GM12878 (cell line): ENCODE data around the gene CLCN7. TPM values are rescaled to one million over a fixed set of nuclear protein-coding genes. Genes with fewer than 3 reads are reported as not detected.
A peak's percentile ranks its signal among the peaks of the same experiment; 100 is the strongest.

ENCODE experiments used
- ATAC-seq: fragments of 200-7000 bp; cut with Tn5 transposase; 3 replicates; pipeline ENCODE4 v1.9.1; 2020; ENCODE audit warnings: mild to moderate bottlenecking, moderate library complexity
- BruUV-seq: library from RNA; stranded (reverse); fragments of 400-500 nt; replicated peaks from 2 replicates; lab custom pipeline; 2021; lab: Mats Ljungman, UMichigan
- CTCF ChIA-PET: fragments of 300-600 bp; sonication (Branson Sonifier 250); formaldehyde crosslinking; extraction: SDS; loops from one replicate; lab custom pipeline; 2021; ENCODE audit warnings: inconsistent platforms; lab: Yijun Ruan, JAX
- POLR2A ChIA-PET: fragments of 350-600 bp; formaldehyde crosslinking; extraction: SDS; loops from one replicate; lab custom pipeline; 2021; ENCODE audit warnings: inconsistent platforms; lab: Charles Lee
- RAD21 ChIA-PET: fragments of 300-600 bp; sonication (Branson Sonifier 250); formaldehyde crosslinking; loops from one replicate; lab custom pipeline; 2023; ENCODE audit warnings: antibody characterized with exemption; ENCODE audit not compliant: unreplicated experiment; lab: Charles Lee
- SMC1A ChIA-PET: fragments of 300-600 bp; sonication (Branson Sonifier 250); formaldehyde crosslinking; loops from one replicate; lab custom pipeline; 2023; ENCODE audit not compliant: unreplicated experiment, uncharacterized antibody; lab: Charles Lee
- DNase-seq: peaks from one replicate; pipeline ENCODE4 v3.0.0-alpha.2; 2011; ENCODE audit warnings: low read depth, low spot score
- FAIRE-seq: peaks from 3 replicates; lab custom pipeline; 2011; peaks lifted over from hg19 to GRCh38; lab: Jason Lieb, UNC
- H2AFZ ChIP-seq: 2 replicates; pipeline ENCODE4 v1.6.0; 2011; ENCODE audit warnings: low read depth, low read length, control low read depth; ENCODE audit not compliant: control insufficient read depth
- H3K27ac ChIP-seq: 2 replicates; pipeline ENCODE4 v1.5.1; 2011; ENCODE audit warnings: control low read depth; ENCODE audit not compliant: control insufficient read depth, insufficient read depth
- H3K27me3 ChIP-seq, 2 experiments: replicated peaks in 1 of 2; 2 replicates each; pipeline versions ENCODE4 v1.6.0 to v1.6.1; 2011; ENCODE audit warnings: low read length in 1 of 2; ENCODE audit not compliant: control insufficient read depth in 2 of 2, insufficient read depth in 2 of 2
- H3K36me3 ChIP-seq, 2 experiments: 2 replicates each; pipeline ENCODE4 v1.5.1; 2011; ENCODE audit warnings: low read length in 1 of 2; ENCODE audit not compliant: control insufficient read depth in 2 of 2, insufficient read depth in 2 of 2
- H3K4me1 ChIP-seq: 2 replicates; pipeline ENCODE4 v1.6.1; 2011; ENCODE audit warnings: mild to moderate bottlenecking, low read length, moderate library complexity, mixed read lengths; ENCODE audit not compliant: control insufficient read depth, insufficient read depth
- H3K4me2 ChIP-seq: 2 replicates; pipeline ENCODE4 v1.6.0; 2011; ENCODE audit warnings: control low read depth; ENCODE audit not compliant: control insufficient read depth, insufficient read depth
- H3K4me3 ChIP-seq: fragments of 200-600 bp; sonication (generic); 2 replicates; pipeline ENCODE4 v1.5.1; 2016
- H3K79me2 ChIP-seq: 2 replicates; pipeline ENCODE4 v1.6.0; 2011; ENCODE audit warnings: low read length; ENCODE audit not compliant: control insufficient read depth, insufficient read depth
- H3K9ac ChIP-seq: 2 replicates; pipeline ENCODE4 v1.8.0; 2011; ENCODE audit warnings: low read length, control low read depth, mixed read lengths; ENCODE audit not compliant: control insufficient read depth, insufficient read depth
- H3K9me3 ChIP-seq: replicated peaks from 3 replicates; pipeline ENCODE4 v1.5.1; 2011; ENCODE audit warnings: mild to moderate bottlenecking, low read length; ENCODE audit not compliant: control insufficient read depth, insufficient read depth
- H4K20me1 ChIP-seq: 2 replicates; pipeline ENCODE4 v1.6.0; 2011; ENCODE audit not compliant: control insufficient read depth, insufficient read depth
- BCL11A ChIP-seq: IDR thresholded peaks from 2 replicates; pipeline ENCODE4 v1.6.1; 2011; ENCODE audit warnings: low read depth, low read length
- BCLAF1 ChIP-seq: fragments of 450-650 bp; IDR thresholded peaks from 2 replicates; pipeline ENCODE4 v1.6.1; 2017; ENCODE audit warnings: antibody characterized with exemption, mild to moderate bottlenecking, moderate library complexity
- EP300 ChIP-seq, 2 experiments: fragments of 150-350 bp in 1 of 2; IDR thresholded peaks; 2 replicates each; pipeline ENCODE4 v1.6.1; 2011 to 2012; ENCODE audit warnings: low read depth in 2 of 2, low read length in 2 of 2, borderline replicate concordance in 1 of 2, improper control_type of control experiment in 1 of 2, inconsistent platforms in 1 of 2; ENCODE audit not compliant: control insufficient read depth in 1 of 2
- NBN ChIP-seq: fragments of 450-650 bp; IDR thresholded peaks from 2 replicates; pipeline ENCODE4 v1.6.1; 2016
- NFYA ChIP-seq: IDR thresholded peaks from 2 replicates; pipeline ENCODE4 v1.6.1; 2011; ENCODE audit warnings: low read depth, mild to moderate bottlenecking, low read length, improper control_type of control experiment, borderline replicate concordance
- POLR2A ChIP-seq: IDR thresholded peaks from 2 replicates; pipeline ENCODE4 v1.6.1; 2011; ENCODE audit warnings: low read depth, mild to moderate bottlenecking, low read length
- RUNX3 ChIP-seq: IDR thresholded peaks from 2 replicates; pipeline ENCODE4 v1.6.1; 2012; ENCODE audit warnings: low read length, inconsistent platforms
- SREBF1 ChIP-seq: IDR thresholded peaks from 2 replicates; pipeline ENCODE4 v1.6.1; 2012; ENCODE audit warnings: mild to moderate bottlenecking, low read length
- STAT1 ChIP-seq: fragments of 450-650 bp; conservative IDR thresholded peaks from 2 replicates; pipeline ENCODE4 v1.6.1; 2014; ENCODE audit warnings: antibody characterized with exemption, mild to moderate bottlenecking
- TARDBP ChIP-seq: IDR thresholded peaks from 2 replicates; pipeline ENCODE4 v1.6.1; 2016; ENCODE audit warnings: borderline replicate concordance
- WRNIP1 ChIP-seq: IDR thresholded peaks from 2 replicates; pipeline ENCODE4 v1.6.1; 2011; ENCODE audit warnings: low read depth, low read length, improper control_type of control experiment, borderline replicate concordance
- WGBS: methylation state at CpG from one replicate; pipeline ENCODE4 v1.1.6; 2016; ENCODE audit warnings: low lambda C conversion rate; ENCODE audit not compliant: insufficient replicate concordance, insufficient coverage; ENCODE audit errors: missing lambda C conversion rate; 5-methylcytosine and 5-hydroxymethylcytosine counted together
- in situ Hi-C: fragments of 300-500 bp; cut with MboI; formaldehyde crosslinking; loops from 9 replicates; pipeline ENCODE4 v1.14.3; 2018; ENCODE audit warnings: mixed read lengths
- intact Hi-C: fragments of 100-400 bp; cut with micrococcal nuclease; formaldehyde crosslinking; loops from one replicate; pipeline ENCODE4 v1.14.2; 2022; ENCODE audit not compliant: unreplicated experiment
- polyA plus RNA-seq, 11 experiments: library from polyadenylated mRNA; depleted of rRNA in 4 of 11; unstranded in 6 of 11; stranded (reverse) in 5 of 11; fragments of >200 nt; fragmentation: Nextera tagmentation in 4 of 11; fragmentation: Illumina TruSeq in 1 of 11; extraction: Ambion mirVana in 4 of 11; extraction: Trizol in 1 of 11; gene quantifications; 1 replicate in 1 of 11; 2 replicates in 10 of 11; pipeline versions ENCODE4 v1.2.1 to v1.2.3, GENCODE V29; 2011 to 2016; ENCODE audit warnings: inconsistent platforms in 2 of 11, missing spikeins in 2 of 11, low read depth in 1 of 11
- total RNA-seq, 4 experiments: library from RNA; depleted of rRNA in 3 of 4; stranded (reverse); fragments of >200 nt in 3 of 4; fragmentation: Illumina TruSeq in 1 of 4; extraction: Trizol in 1 of 4; gene quantifications; 2 replicates each; pipeline versions ENCODE4 v1.2.1 to v1.2.3, GENCODE V29; 2013 to 2021
- TF ChIP-seq, protein P1 (sequence below): IDR thresholded peaks from 2 replicates; pipeline ENCODE4 v1.6.1; 2012; ENCODE audit warnings: low read depth, low read length, improper control_type of control experiment
- TF ChIP-seq, protein P2 (sequence below): IDR thresholded peaks from 2 replicates; pipeline ENCODE4 v1.6.1; 2012; ENCODE audit warnings: low read depth, low read length, improper control_type of control experiment

CLCN7 gene
- total and polyA plus RNA-seq, 10 of the 15 experiments (the other 5 are each of a cell fraction or from before 2014, with no cell fraction given): 0.04 to 62.5 (median 19.9) TPM

GRCh38 chr16:1518626-1519135, 43.9 kb upstream of the CLCN7 start:
- 41% methylated on average over 13 of the region's 16 CpGs for WGBS
- ATAC-seq (no peak), FAIRE-seq (no peak)
- POLR2A ChIA-PET: no interaction called here
- CTCF ChIA-PET: no interaction called here
- RAD21 ChIA-PET: interaction anchor here (0.8 kb wide), 1 partner anchor 90 kb away, joined by 3 read pairs; no protein-coding TSS in a partner anchor
- Histone ChIP-seq H3K4me1 (no peaks in the 10 kb centered on the region), H3K27me3 (no peaks in the 10 kb centered on the region), H3K9me3 (no peaks in the 10 kb centered on the region), H3K27ac (no peak overlapping the region), H3K4me3 (no peak overlapping the region)
- TF ChIP-seq SREBF1: no peak
- TF ChIP-seq STAT1: no peak
- 0 out of 2 replicates have a peak, but pooled peaks have one; percentile 11 for TF ChIP-seq POLR2A
- TF ChIP-seq NBN: no peak
- TF ChIP-seq, all 136 proteins: peak for 1
- in situ Hi-C loops (no loop called here), intact Hi-C loops (no loop called here)
- BruUV-seq: no TSS peak
- H3K4me2 ChIP-seq: no peak overlapping the region
- H2AFZ ChIP-seq: no peak overlapping the region
- no peaks in the 10 kb centered on the region for H3K79me2 ChIP-seq
- no peak for DNase-seq
- H4K20me1 ChIP-seq: no peaks in the 10 kb centered on the region
- no peak overlapping the region for H3K9ac ChIP-seq
- H3K36me3 ChIP-seq: no peaks in the 10 kb centered on the region
- SMC1A ChIA-PET: no interaction called here

DNA sequence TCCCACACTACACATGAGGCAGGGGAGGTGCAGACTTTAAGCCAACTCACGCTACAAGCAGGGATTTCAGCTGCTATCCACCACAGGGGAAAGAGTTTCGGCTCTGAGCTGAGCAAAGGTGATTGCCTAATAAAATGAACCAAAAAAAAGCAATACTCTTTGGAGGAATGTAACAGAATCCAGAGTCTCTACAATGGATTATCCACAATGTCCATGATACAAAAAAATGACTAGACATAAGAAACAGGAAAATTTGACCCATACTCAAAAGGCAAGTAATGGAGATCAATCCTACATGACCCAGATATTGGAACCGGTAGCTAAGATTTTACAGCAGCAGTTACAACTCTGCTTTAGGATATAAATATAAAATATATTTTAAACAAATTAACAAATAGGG, 39.7 kb upstream of the CLCN7 start:
- H3K79me2 ChIP-seq: no peaks in the 10 kb centered on the region
- H3K4me3 ChIP-seq: no peak overlapping the region
- TF ChIP-seq BCL11A (no peak), WRNIP1 (no peak), BCLAF1 (no peak), EP300 (IDR thresholded peaks at IDR 0.05; ENCODE audit: borderline replicate concordance in 1 of 2, control insufficient read depth in 1 of 2, low read depth in 2 of 2, low read length in 2 of 2) (no peak), RUNX3 (no peak), NFYA (no peak), TARDBP (no peak)
- TF ChIP-seq, protein P1, sequence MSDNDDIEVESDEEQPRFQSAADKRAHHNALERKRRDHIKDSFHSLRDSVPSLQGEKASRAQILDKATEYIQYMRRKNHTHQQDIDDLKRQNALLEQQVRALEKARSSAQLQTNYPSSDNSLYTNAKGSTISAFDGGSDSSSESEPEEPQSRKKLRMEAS: no peak
- TF ChIP-seq, protein P2, sequence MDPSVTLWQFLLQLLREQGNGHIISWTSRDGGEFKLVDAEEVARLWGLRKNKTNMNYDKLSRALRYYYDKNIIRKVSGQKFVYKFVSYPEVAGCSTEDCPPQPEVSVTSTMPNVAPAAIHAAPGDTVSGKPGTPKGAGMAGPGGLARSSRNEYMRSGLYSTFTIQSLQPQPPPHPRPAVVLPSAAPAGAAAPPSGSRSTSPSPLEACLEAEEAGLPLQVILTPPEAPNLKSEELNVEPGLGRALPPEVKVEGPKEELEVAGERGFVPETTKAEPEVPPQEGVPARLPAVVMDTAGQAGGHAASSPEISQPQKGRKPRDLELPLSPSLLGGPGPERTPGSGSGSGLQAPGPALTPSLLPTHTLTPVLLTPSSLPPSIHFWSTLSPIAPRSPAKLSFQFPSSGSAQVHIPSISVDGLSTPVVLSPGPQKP: no peak
- no peaks in the 10 kb centered on the region for H4K20me1 ChIP-seq
- DNase-seq (no peak), FAIRE-seq (no peak), ATAC-seq (no peak)
- SMC1A ChIA-PET: no interaction called here
- H3K4me2 ChIP-seq: no peak overlapping the region
- RAD21 ChIA-PET: no interaction called here
- in situ Hi-C loops (no loop called here), intact Hi-C loops (no loop called here)
- 93% methylated on average over 3 of the region's 3 CpGs for WGBS
- no TSS peak for BruUV-seq
- H3K27me3 ChIP-seq: no peaks in the 10 kb centered on the region
- CTCF ChIA-PET: no interaction called here
- no peak overlapping the region for H3K9ac ChIP-seq
- H3K9me3 ChIP-seq: no peaks in the 10 kb centered on the region; the same call in 2 of the 3 replicates
- no peaks in the 10 kb centered on the region for H3K36me3 ChIP-seq
- H2AFZ ChIP-seq: no peak overlapping the region
- H3K4me1 ChIP-seq: no peaks in the 10 kb centered on the region
- POLR2A ChIA-PET: no interaction called here
- H3K27ac ChIP-seq: no peak overlapping the region
